HG03097 (cell line): ENCODE results near the gene B4GALT3.

Experiments
- ATAC-seq: cut with Tn5 transposase; IDR thresholded peaks from one replicate; pipeline ENCODE4 v1.9.1; 2021; ENCODE audit not compliant: unreplicated experiment, low FRiP score

Gene B4GALT3

GRCh38 chr1:161189036-161189435 is 11.7 kb upstream of the B4GALT3 start:
- ATAC-seq: no peak

GRCh38 chr1:161188381-161188780 is 11.1 kb upstream of the B4GALT3 start:
- no peak for ATAC-seq

DNA sequence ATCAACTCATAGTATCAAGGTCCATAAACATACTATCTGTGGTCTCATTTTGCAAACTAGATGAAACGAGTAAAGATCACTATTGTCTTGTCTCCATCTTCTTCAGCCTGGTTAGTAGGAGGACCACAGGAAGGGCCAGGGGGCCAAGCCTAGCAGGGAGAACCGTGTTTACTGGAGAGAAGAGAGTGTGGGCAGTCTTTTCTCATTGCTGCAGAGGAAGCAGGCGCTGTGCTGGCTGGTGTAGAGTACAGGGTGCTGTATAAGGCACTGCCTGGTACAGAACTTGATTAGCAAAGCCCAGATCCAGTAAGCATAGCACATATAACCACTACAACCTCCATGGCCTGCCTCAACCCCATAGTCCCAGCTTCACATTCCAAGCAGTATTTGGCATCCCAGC is 10.0 kb upstream of the B4GALT3 start:
- no peak for ATAC-seq

DNA sequence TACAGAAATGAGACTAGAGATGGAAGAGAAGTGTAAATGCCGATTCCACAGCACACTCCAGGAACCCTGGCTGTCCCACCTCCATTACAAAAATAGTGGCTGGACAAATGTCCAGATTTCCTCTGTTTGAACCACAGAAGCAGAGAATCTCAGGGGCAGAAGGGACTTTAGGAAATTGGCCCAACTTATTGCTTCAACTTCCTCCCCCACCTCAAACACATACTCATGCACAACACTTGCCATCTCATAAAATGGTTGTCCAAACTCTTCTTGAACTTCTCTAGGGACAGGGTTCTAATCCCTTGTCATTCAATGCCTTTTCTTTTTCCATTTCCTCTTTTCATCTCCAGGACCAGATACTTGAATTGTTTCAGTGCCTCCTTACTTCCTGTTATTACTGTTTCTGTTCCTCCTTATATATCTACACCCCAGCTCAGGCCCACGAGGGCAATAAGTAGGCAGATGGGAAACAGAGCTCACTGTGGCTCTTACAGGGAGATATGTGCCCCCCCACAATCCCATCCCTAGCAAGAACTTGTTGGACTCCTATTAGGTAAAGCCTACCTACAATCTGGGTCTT is 8.5 kb upstream of the B4GALT3 start:
- peak; percentile 21 for ATAC-seq

- ATAC-seq: peak; percentile 49
Measured at GRCh38 chr1:161185282-161185682, 8.0 kb upstream of the B4GALT3 start.

- no peak for ATAC-seq
Measured at GRCh38 chr1:161182214-161182613, 4.9 kb upstream of the B4GALT3 start.

- no peak for ATAC-seq
Measured at GRCh38 chr1:161180639-161181038, 3.3 kb upstream of the B4GALT3 start.

DNA sequence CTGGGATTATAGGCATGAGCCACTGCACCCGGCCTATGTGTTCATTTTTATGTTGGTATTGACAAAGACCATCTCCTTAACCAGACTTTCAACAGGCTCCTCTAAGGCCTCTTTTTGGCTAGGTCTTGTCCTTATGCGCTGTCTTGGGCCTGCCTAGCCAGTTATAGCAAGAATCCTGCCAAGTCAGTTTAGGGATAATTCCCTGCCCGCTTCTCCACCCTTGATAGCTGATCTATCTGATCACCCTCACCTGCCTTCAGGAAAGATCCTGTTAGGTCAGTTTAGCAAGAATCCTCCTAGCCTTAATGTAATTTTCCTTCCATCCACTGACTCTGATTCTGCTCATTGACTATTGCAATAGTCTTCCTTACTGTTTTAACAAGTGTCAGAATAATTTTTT is 2.4 kb upstream of the B4GALT3 start:
- no peak for ATAC-seq

DNA sequence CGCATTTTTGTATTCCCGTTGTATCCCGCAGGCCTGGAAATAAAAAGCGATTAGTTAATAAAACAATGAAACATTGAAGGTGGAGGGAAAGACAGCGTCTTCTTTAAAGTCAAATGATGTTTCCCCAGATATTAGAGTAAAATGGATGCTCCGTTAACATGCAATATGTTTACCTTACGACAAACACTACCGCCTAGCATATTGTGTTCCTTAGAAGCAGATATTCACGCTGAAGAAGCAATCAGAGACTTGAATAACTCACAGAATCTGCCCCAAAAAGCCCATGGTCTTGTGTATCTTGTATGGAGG is 583 bp upstream of the B4GALT3 start:
- ATAC-seq: no peak

DNA sequence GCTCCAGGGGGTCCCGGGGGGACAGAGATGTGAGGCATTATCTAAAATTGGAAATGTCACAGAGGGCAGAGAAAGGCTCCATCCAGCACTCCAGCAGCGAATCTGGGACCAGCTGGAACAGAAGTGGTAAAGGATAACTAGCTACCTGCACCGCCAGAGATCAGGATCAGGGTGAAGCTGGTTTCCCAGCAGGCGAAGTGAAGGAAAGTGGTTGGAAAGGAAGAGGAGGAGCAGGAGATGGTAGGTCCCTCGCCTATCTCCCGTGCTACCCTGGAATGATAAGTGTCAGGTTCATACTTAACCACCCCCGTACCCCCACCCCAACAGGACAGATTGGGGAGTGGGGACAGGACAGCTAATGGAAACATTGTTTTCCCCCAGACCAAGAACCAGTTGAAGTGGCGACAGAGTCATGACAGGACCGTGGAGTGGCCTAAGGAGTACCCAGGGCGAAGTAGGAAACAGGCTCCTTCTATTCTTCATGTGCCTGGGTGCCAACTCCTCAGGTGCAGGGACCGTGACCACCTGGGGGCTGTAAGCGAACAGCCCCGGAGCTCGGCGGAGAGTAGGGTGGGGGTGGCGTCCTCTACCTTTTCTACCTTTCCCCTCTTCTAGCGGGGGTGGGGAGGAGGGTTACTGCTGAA is 717 bp downstream of the B4GALT3 start:
- peak; percentile 14 for ATAC-seq

- ATAC-seq: no peak
Measured at GRCh38 chr1:161175771-161176453, 1.4 kb downstream of the B4GALT3 start.

DNA sequence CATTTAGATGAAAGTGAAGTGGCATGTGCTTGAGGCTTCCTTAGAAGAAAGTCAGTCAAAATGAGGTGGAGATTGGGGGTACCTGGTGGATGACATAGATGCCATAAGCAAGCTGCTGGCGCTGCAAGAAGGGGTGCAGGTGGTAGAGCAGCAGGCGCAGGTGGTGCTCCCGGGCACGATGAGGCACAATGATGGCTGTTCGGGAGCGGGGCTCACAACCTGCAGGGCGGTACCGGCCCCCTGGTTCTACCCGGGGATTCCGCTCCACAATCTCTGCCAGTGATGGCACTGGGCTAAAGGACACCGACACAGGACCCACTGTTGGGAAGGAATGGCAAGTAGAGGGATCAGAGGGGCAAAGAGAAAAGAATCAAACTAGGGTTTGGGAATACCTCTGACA is 2.4 kb downstream of the B4GALT3 start:
- ATAC-seq: no peak

DNA sequence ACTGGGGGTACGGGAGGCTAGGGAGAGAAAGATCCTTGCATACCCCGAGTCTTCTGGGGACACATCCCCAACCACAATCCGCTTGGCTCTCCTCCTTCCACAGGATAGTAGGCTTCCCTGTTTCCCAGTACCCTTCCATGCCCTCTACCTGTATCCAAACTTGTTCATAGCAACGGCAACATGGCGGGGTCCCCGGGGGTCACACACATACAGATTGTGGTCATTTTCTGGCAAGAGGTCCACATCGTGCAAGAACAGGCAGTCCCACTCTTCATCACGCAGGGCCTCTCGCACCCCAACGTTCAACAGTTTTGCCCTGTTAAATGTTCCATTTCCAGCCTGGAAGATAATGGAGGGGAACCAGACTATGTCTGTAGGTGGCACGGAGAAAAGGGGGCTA is 3.6 kb downstream of the B4GALT3 start:
- no peak for ATAC-seq

GRCh38 chr1:161172776-161173376 is 4.4 kb downstream of the B4GALT3 start:
- no peak for ATAC-seq

DNA sequence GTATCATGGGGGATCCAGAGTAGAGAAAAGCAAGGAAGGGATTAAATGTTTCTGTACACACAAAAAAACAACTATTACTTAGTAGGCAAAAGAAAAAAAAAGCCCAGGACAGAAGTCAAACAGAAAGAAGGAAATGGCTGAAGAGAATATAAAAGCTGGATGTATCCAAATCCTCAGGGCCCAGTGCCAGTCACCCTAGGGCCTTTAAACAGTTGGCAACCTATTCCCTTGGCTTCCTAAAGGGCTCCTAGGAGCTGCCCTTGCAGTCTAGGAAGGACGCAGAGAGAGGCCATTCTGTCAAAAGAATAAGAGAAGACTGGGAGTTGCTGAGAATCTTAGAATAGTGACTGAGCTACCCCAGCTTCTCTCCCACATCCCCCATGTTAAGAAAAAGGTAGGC is 5.0 kb downstream of the B4GALT3 start:
- no peak for ATAC-seq

- no peak for ATAC-seq
Measured at GRCh38 chr1:161171696-161172095, 5.6 kb downstream of the B4GALT3 start.

DNA sequence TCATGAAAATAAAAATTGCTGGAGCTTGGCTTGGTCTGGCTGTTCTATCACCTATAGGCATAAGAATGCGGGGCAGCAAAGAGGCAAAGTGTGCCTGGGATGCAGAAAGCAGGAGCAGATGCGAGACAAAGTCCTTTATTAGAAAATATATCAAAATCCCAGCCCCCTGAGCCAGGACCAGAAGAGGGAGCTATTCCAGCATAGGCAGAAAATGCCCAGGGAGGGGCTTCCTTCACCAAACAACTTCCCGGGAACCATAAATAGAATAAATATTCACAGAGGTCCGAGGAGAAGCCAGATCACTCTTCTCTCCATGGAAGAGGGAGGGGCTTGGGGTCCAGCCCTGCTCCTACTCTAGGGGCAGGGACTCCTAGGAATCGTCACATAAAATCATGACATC is 6.1 kb downstream of the B4GALT3 start:
- ATAC-seq: no peak

GRCh38 chr1:161168906-161169305 is 8.4 kb downstream of the B4GALT3 start:
- ATAC-seq: no peak

- no peak for ATAC-seq
Measured at GRCh38 chr1:161166669-161167548, 10.4 kb downstream of the B4GALT3 start.

GRCh38 chr1:161165742-161166668 is 11.3 kb downstream of the B4GALT3 start, which contains the start of gene PPOX:
PPOX (plus strand) TSS chr1:161166426; CDS start chr1:161166848, 422 bp downstream.
- ATAC-seq: peak; percentile 85
